Activated T-helper 17 cell treated with anti-CD3 and anti-CD28 coated beads, Interleukin-2, amount 50 U/mL, for 72 hours (primary cell): Measurements from ENCODE around the gene C1orf174. TPM values are rescaled to one million over a fixed set of nuclear protein-coding genes. Genes with fewer than 3 reads are reported as not detected.

Experiments
- ATAC-seq: fragments of 150-1000 bp; cut with Tn5 transposase; replicated peaks from 2 replicates; pipeline ENCODE4 v1.10.0; 2021; ENCODE audit warnings: mild to moderate bottlenecking, moderate library complexity
- H3K27ac Mint-ChIP-seq: one replicate; pipeline ENCODE4 v1.8.0; 2022; ENCODE audit warnings: mixed read lengths
- H3K27me3 Mint-ChIP-seq: one replicate; pipeline ENCODE4 v1.8.0; 2022; ENCODE audit warnings: mixed read lengths
- H3K36me3 Mint-ChIP-seq: one replicate; pipeline ENCODE4 v1.8.0; 2022; ENCODE audit warnings: low read depth, mild to moderate bottlenecking, mixed read lengths
- H3K4me1 Mint-ChIP-seq: one replicate; pipeline ENCODE4 v1.8.0; 2022; ENCODE audit warnings: mixed read lengths
- H3K4me3 Mint-ChIP-seq: one replicate; pipeline ENCODE4 v1.8.0; 2022; ENCODE audit warnings: mild to moderate bottlenecking, mixed read lengths
- H3K9me3 Mint-ChIP-seq: one replicate; pipeline ENCODE4 v1.8.0; 2022; ENCODE audit warnings: mixed read lengths
- total RNA-seq, 2 donors: library from RNA; stranded (reverse); gene quantifications; one replicate each; pipeline ENCODE4 v1.2.3, GENCODE V29; 2022

The C1orf174 gene
- total RNA-seq, 2 donors from 2014 or later, result 25.1 to 33.2 TPM

DNA sequence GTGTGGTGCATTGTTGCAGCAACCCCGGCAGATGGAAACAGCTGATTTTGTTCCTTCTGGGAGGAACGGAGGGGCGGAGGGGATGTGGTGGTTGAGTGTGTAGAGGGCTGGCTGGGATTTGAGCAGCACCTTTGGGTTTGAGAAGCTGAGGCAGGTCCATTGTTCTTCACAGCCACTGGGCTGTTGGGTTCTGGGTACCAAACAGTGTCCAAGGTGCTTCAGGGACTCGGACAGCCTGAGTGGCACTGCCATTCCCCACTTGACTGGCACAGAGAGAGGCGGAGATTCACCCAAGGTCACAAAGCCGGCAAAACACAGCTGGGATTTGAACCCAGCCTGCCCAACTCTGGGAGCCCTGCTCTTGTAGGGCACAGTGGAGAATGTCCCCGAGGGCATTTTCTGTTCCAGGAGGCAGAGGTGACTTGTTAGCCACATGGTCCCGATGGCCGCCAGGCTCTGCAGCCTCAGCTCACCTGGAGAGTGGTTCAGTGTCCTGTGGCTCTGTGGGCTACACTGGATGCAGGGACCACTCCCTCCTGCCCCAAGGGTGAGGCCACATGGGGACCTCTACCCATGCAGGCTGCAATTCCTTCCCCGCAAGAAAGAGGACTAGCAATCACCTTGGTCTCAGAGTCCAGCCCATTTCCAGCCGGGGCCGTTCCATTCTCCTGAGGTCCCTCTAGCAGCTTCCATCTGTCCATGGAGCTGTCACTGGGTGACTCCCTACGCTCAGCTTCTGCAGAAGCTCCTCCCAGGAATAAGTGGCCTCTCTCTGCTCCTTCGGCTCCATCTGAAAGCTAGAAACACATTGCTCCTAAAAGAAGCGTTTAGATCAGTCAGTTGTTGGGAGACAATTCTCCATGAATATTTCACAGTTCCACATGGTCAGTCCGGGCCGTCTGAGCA is 31.2 kb upstream of the C1orf174 start:
- no peak overlapping the region for H3K4me3 Mint-ChIP-seq
- no peak for ATAC-seq
- peaks cover 10% of the 10 kb centered on the region for H3K4me1 Mint-ChIP-seq
- peaks cover 5% of the 10 kb centered on the region for H3K9me3 Mint-ChIP-seq
- H3K27me3 Mint-ChIP-seq, result peaks cover 10% of the 10 kb centered on the region
- no peaks in the 10 kb centered on the region for H3K36me3 Mint-ChIP-seq
- no peak overlapping the region for H3K27ac Mint-ChIP-seq

DNA sequence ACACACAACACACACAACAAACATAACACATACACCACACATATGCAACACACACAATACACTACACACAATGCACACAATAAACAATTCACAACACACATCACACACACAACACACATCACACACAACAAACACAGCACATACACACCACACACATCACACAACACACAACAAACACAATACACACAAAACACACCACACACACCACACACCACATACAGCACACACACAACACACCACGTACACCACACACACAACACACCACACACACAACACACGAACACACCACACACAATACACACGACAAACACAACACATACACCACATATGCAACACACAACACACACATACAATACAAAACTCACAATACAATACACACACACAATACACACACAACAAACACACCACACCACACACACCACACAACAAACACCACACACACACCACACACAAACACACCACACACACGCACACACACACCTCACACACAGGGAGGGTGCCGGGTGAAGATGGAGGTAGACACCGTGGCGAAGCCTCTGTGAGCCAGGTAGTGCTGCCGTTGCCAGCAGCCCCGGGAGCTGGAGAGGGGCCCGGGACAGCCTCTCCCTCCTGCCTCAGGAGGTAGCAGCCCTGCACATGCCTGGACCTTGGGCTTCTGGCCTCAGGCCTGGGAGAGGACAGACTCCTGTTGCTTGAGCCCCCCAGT is 30.4 kb upstream of the C1orf174 start:
- peaks cover 9% of the 10 kb centered on the region for H3K27me3 Mint-ChIP-seq
- ATAC-seq, result no peak

DNA sequence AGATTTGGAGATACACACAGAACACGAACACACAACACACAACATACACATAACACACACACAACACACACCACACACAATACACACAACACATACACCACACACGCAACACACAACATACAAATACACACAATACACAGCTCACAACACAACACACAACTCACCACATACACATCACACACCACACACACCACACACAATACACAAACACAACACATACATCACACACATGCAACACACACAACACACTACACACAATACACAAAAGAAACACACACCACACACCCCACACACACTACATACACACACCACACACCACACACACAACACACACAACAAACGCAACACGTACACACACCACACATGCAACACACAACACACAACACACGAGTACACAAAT is 29.1 kb upstream of the C1orf174 start:
- no peak overlapping the region for H3K4me3 Mint-ChIP-seq
- H3K36me3 Mint-ChIP-seq, result no peaks in the 10 kb centered on the region
- peaks cover under 1% of the 10 kb centered on the region for H3K27me3 Mint-ChIP-seq
- ATAC-seq, result no peak
- H3K27ac Mint-ChIP-seq, result no peak overlapping the region
- H3K9me3 Mint-ChIP-seq, result peaks cover 5% of the 10 kb centered on the region
- H3K4me1 Mint-ChIP-seq, result peaks cover 10% of the 10 kb centered on the region

More for the DNA sequence above, 30.4 kb upstream of the C1orf174 start:
- Mint-ChIP-seq H3K27ac (no peak overlapping the region), H3K4me3 (no peak overlapping the region), H3K4me1 (peaks cover 10% of the 10 kb centered on the region), H3K36me3 (no peaks in the 10 kb centered on the region), H3K9me3 (peaks cover 5% of the 10 kb centered on the region)

DNA sequence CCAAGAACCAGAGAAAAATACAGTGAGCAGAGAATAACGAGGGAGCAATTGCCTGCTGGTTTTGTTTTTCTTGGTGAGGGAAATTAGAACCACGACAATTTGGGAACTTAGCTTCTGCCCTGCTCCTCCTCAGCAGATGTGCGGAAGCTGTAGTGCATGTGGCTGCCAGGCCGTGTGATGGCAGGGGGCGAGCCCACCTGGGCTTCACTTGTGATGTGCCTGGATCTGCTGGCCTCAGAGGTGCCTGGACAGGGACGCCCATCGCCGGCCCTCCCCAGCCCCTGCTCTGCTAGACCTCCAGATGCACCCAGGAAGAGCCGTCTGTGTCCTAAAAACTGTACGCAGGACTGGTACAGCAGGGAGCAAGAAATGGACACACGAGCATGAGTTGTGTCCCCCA is 28.5 kb upstream of the C1orf174 start:
- no peak for ATAC-seq
- no peaks in the 10 kb centered on the region for H3K36me3 Mint-ChIP-seq
- H3K27me3 Mint-ChIP-seq, result no peaks in the 10 kb centered on the region
- peaks cover 5% of the 10 kb centered on the region for H3K9me3 Mint-ChIP-seq
- peaks cover 10% of the 10 kb centered on the region for H3K4me1 Mint-ChIP-seq
- no peak overlapping the region for H3K4me3 Mint-ChIP-seq
- H3K27ac Mint-ChIP-seq, result no peak overlapping the region

DNA sequence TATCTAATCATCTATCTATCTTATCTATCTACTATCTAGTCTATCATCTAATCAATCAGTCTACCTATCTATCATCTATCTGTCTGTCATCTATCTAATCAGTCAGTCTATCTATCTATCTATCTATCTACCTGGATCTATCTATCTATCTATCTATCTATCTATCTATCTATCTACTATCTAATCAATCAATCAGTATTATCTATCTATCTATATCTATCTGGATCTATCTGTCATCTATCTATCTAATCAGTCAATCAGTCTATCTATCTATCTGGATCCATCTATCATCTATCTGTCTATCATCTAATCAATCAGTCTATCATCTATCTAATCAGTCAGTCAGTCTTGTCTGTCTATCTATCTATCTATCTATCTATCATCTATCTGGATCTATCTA is 26.9 kb upstream of the C1orf174 start:
- H3K4me1 Mint-ChIP-seq, result peaks cover 10% of the 10 kb centered on the region
- no peak for ATAC-seq
- no peak overlapping the region for H3K4me3 Mint-ChIP-seq
- H3K9me3 Mint-ChIP-seq, result peaks cover 5% of the 10 kb centered on the region
- no peaks in the 10 kb centered on the region for H3K36me3 Mint-ChIP-seq
- H3K27me3 Mint-ChIP-seq, result no peaks in the 10 kb centered on the region
- H3K27ac Mint-ChIP-seq, result no peak overlapping the region

DNA sequence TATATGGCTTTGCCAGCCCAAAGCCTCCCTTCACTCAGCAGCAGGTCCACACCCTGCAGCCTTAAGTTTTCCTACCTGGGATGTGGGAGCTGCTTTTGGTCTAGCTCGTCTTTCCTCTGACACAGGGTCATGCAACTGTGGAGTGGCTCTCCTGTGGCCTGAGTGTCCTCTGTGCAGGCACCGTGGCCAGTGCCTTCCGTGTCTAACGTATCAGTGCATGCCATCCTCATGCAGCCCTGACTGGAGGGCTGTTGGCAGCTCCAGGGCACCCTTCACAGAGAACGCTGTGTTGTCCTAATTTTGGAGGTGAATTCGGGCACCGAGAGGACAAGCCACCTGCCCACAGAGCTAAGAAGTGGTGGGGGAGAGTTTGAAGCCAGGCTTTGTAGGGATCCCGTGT is 25.7 kb upstream of the C1orf174 start:
- Mint-ChIP-seq H3K4me1 (peaks cover 10% of the 10 kb centered on the region), H3K4me3 (no peak overlapping the region), H3K36me3 (no peaks in the 10 kb centered on the region), H3K27ac (no peak overlapping the region), H3K27me3 (no peaks in the 10 kb centered on the region), H3K9me3 (peaks cover 5% of the 10 kb centered on the region)
- ATAC-seq, result no peak

DNA sequence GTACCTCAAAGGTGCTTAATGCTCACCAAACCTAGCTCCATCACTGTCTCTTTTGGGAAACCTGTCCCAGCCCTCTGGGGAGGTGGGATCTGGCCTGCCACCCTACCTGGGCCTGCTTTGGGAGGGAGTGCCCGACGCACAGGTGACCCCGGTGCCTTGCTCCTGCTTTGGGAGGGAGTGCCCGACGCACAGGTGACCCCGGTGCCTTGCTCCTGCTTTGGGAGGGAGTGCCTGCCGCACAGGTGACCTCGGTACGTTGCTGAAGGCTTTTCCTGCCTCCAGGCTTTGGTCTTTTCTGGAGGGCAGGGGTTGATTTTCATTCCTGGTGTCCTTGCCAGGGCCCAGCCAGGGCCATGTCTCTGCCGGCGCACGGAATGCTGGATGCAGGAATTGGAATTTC is 25.2 kb upstream of the C1orf174 start:
- Mint-ChIP-seq H3K9me3 (peaks cover 3% of the 10 kb centered on the region), H3K4me1 (peaks cover 7% of the 10 kb centered on the region)

DNA sequence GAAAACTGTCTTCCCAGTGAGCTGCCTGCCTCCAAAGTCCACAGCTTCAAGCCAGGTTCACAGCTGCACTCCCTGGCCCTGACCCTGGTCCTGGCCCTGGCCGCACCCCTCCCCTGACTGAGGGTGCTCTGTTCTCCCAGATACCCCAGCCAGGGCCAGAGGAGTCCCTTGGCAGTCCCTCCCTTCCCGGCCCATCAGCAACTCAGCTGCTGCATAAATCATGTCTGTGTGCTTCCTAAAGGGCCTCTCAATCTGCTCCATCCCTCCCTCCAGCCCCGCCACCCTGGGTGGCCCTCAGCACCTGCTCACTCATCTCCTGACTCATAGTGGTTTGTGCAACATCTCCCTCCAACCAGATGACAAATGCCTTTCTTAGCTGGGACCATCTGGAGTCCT is 24.8 kb upstream of the C1orf174 start:
- H3K27ac Mint-ChIP-seq, result no peak overlapping the region
- no peaks in the 10 kb centered on the region for H3K27me3 Mint-ChIP-seq
- ATAC-seq, result no peak
- H3K9me3 Mint-ChIP-seq, result no peaks in the 10 kb centered on the region
- H3K36me3 Mint-ChIP-seq, result no peaks in the 10 kb centered on the region
- peaks cover 4% of the 10 kb centered on the region for H3K4me1 Mint-ChIP-seq
- no peak overlapping the region for H3K4me3 Mint-ChIP-seq

More for the DNA sequence above, 25.2 kb upstream of the C1orf174 start:
- H3K27me3 Mint-ChIP-seq, result no peaks in the 10 kb centered on the region
- H3K27ac Mint-ChIP-seq, result no peak overlapping the region
- ATAC-seq, result no peak
- no peaks in the 10 kb centered on the region for H3K36me3 Mint-ChIP-seq
- H3K4me3 Mint-ChIP-seq, result no peak overlapping the region

DNA sequence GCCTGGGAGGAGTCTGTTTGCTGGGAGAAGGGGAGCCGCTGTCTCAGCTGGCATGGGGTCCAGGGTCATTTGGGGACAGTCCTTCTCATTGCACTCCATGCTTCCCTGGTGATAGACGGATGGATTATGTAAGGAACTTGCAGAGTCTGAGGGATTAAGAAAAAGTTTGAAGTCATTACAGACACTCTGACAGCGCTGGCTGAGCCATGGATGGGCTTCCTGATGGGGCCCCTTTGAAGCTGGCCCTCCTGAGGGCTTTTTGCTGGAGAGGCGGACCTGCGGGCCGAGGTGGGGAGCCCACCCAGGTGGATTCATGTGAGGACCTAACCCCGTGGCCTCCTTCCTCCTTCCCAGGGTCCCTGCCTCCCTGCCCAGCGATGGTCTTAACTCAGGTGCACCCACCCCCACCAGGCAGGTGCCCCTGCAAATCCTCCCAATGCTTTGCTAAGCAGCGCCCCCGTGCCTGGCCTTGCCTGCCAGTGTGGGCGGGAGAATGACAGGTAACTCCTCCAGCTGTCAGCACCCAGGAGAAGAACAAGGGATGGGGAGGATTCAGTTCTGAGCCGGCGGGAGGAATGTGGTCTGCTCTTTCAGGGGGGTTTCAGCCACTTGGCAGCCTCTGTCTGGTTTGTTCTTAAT is 24.2 kb upstream of the C1orf174 start:
- H3K27ac Mint-ChIP-seq, result no peak overlapping the region
- no peaks in the 10 kb centered on the region for H3K36me3 Mint-ChIP-seq
- peaks cover 2% of the 10 kb centered on the region for H3K4me1 Mint-ChIP-seq
- no peaks in the 10 kb centered on the region for H3K9me3 Mint-ChIP-seq
- no peak overlapping the region for H3K4me3 Mint-ChIP-seq
- no peak for ATAC-seq
- H3K27me3 Mint-ChIP-seq, result no peaks in the 10 kb centered on the region

DNA sequence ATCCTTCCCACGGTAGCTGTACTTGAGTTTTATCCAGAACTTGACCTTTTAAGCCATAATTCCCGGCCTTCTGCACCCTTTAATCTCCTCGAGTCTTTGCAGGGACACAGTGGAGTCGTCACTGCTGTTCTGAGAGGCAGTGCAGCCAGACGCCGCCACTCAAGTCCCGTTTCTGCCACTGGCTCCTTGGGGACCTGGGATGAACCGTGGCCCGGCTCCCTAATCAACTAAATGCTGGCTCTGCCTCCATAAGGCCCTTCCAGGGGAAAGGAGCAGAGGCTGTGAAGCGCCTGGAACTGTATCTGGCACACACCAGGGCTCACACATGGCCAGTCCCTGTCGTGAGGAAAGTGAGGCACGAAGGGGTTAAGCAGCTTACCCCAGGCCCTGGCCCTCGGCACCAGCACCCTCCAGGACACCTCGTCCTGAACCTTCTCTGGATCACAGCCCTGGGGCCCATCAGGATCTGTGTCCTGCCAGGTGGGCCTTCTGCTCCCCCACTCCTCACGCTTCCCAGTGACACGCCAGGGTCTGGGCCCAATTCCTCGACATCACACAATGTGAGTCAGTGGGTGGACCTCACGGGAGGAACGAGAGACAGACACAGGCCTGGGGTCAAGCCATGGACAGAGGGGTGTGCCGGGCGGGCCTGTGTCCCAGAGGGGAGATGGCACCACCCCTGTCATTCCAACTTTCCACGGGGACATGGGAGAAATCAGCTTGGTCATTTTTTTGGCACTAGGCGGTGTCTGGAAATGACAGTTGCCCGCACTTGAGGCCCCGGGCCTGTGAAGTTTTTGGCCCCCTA is 23.5 kb upstream of the C1orf174 start:
- no peak overlapping the region for H3K4me3 Mint-ChIP-seq
- H3K27ac Mint-ChIP-seq, result no peak overlapping the region
- ATAC-seq, result no peak
- no peaks in the 10 kb centered on the region for H3K27me3 Mint-ChIP-seq
- no peaks in the 10 kb centered on the region for H3K36me3 Mint-ChIP-seq
- no peaks in the 10 kb centered on the region for H3K4me1 Mint-ChIP-seq
- no peaks in the 10 kb centered on the region for H3K9me3 Mint-ChIP-seq

DNA sequence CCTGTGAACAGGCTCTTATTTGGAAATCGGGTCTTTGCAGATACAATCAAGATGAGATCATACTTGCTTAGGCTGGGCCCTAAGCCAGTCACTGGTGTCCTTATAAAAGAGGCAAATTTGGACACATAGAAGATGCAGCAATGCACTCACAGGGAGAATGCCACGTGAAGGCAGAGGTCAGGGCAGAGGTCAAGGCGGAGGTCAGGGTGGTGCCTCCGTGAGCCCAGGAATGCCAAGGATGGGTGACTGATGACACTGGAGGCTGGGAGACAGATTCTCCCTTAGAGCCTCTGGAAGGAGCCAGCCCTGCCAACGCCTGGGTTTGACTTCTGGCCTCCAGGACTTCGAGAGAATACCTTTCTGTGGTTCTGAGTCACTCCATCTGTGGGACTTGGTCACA is 22.8 kb upstream of the C1orf174 start:
- Mint-ChIP-seq H3K27ac (peak overlapping the region; percentile 33), H3K27me3 (no peaks in the 10 kb centered on the region), H3K4me3 (peak overlapping the region; percentile 40), H3K9me3 (no peaks in the 10 kb centered on the region), H3K4me1 (no peaks in the 10 kb centered on the region), H3K36me3 (no peaks in the 10 kb centered on the region)
- no peak for ATAC-seq

DNA sequence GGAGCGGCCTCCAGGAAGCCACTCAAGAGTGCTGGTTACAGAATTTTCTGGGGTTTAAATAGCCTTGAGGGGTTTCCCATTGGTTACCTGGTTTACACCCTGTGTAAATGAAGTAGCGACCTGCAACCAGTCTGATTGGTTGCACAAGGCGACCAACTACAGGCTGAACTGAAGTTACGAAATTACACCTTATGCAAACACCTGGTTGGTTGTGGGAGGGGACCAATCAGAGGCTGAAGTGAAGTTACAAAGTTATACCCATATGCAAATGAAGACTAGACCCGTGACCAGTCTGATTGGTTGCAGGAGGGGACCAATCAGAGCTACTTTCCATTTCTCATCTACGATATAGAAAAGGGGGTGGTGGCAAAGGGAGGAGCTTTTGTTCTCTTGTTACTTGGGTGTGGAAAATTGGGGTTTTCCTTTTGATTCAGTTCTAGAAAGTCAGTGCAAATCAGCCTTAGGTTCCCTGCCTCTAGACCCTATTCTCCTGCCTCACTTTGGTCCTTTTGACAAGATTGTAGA is 22.2 kb upstream of the C1orf174 start:
- ATAC-seq, result peak; percentile 82
- Mint-ChIP-seq H3K4me1 (no peaks in the 10 kb centered on the region), H3K36me3 (no peaks in the 10 kb centered on the region), H3K4me3 (peak overlapping the region; percentile 40), H3K27ac (peak overlapping the region; percentile 33), H3K27me3 (no peaks in the 10 kb centered on the region), H3K9me3 (no peaks in the 10 kb centered on the region)

DNA sequence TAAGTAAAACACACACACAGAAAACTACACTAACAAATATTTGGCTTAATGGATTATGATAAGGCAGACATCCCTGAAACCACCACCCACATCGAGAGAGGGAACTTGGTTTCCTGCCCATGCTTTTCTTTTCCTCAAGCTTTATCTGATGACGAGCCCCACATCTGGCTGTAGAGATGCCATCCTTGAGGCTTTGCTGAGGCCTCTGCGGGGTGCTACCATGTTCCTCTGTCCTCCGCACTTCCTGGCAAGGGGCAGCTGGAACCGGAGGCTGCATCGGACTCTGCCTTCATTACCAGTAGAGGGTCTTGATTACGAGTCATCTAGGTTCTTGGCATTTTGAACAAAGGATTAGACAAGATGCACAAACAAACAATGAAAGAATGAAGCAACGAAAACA is 21.7 kb upstream of the C1orf174 start:
- Mint-ChIP-seq H3K27ac (peak overlapping the region; percentile 33), H3K27me3 (no peaks in the 10 kb centered on the region), H3K36me3 (no peaks in the 10 kb centered on the region), H3K4me1 (no peaks in the 10 kb centered on the region), H3K4me3 (peak overlapping the region; percentile 40), H3K9me3 (no peaks in the 10 kb centered on the region)
- no peak for ATAC-seq

DNA sequence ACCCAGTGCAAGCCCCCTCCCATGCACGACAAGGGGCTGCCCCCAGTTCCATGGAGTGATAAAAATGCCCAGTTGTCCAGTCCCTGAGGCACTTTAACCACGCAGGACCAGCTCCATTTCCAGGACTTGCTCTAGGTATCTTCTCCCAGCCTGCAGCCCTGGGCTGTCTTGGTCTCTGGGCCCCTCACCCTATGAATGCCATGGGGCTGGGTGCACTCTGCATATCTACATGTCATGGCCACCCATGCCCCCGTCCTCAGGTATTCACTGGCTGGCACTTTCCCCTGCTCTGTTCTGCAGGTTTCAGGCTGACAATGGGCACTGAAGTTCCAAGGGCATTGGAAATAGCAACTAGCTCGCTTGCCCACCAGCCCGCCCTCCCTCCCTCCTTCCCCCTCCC is 19.6 kb upstream of the C1orf174 start:
- no peak for ATAC-seq
- Mint-ChIP-seq H3K27ac (no peak overlapping the region), H3K4me1 (no peaks in the 10 kb centered on the region), H3K36me3 (no peaks in the 10 kb centered on the region), H3K9me3 (no peaks in the 10 kb centered on the region), H3K27me3 (no peaks in the 10 kb centered on the region), H3K4me3 (no peak overlapping the region)
